ENCODE data around the gene BAK1. TPM values are rescaled to one million over a fixed set of nuclear protein-coding genes. Genes with fewer than 3 reads are reported as not detected.

Gene BAK1
- polyA plus RNA-seq, 3 donors: 27.8 to 41.5 (median 34.0) TPM

GRCh38 chr6:33588894-33589293 lies 8.8 kb upstream of the BAK1 start:
- H3K4me3 ChIP-seq (replicated peaks in 1 of 3; ENCODE audit: low read depth in 2 of 3, low read length in 3 of 3): no peak overlapping the region
- H3K27me3 ChIP-seq (ENCODE audit: control insufficient read depth in 2 of 2, insufficient read depth in 2 of 2, low read length in 2 of 2): peaks cover 3 to 14% of the 10 kb centered on the region in 2 donors
- no peak overlapping the region for H2AFZ ChIP-seq (ENCODE audit: insufficient read depth, low read depth, low read length, poor library complexity, severe bottlenecking)
- peaks cover 0 to 3% (median 0%) of the 10 kb centered on the region in 7 donors for H3K9me3 Mint-ChIP-seq
- H4K20me1 ChIP-seq (ENCODE audit: insufficient read depth, low read length): no peaks in the 10 kb centered on the region
- H3K4me2 ChIP-seq (replicated peaks; ENCODE audit: extremely low read depth, low read length, poor library complexity, severe bottlenecking): no peak overlapping the region
- no peak for TF ChIP-seq CTCF (IDR thresholded peaks at IDR 0.05)
- H3K36me3 Mint-ChIP-seq: no peaks in the 10 kb centered on the region
- no peak overlapping the region for H3K4me3 Mint-ChIP-seq
- WGBS (ENCODE audit: insufficient coverage): 100% methylated on average over 2 of the region's 4 CpGs
- no peaks in the 10 kb centered on the region for H3K36me3 ChIP-seq (replicated peaks in 1 of 2; ENCODE audit: control insufficient read depth in 1 of 2, insufficient read depth in 2 of 2, low read length in 2 of 2)
- H3K9me3 ChIP-seq (replicated peaks in 1 of 2; ENCODE audit: control insufficient read depth in 1 of 2, insufficient read depth in 1 of 2, low read length in 2 of 2): no peaks in the 10 kb centered on the region
- H3K4me1 Mint-ChIP-seq: peaks cover 27% of the 10 kb centered on the region
- DNase-seq: no peak
- H3K27me3 Mint-ChIP-seq (ENCODE audit: low read depth in 3 of 3): peaks cover 18 to 23% (median 22%) of the 10 kb centered on the region in 3 donors
- H3K9ac ChIP-seq (ENCODE audit: insufficient read depth, low read length, poor library complexity, severe bottlenecking): no peak overlapping the region
- H3K27ac ChIP-seq (ENCODE audit: low read depth in 1 of 2, low read length in 2 of 2): no peak overlapping the region
- H3K4me1 ChIP-seq (ENCODE audit: control insufficient read depth in 1 of 2, insufficient read depth in 2 of 2, low read length in 2 of 2): peaks cover 9 to 21% of the 10 kb centered on the region in 2 donors
- intact Hi-C loops (cut with micrococcal nuclease): loop anchor here in 1 of 2 donors (5.0 kb wide), 1 partner anchor 113 kb away; no protein-coding TSS in a partner anchor
- H3K27ac Mint-ChIP-seq: no peak overlapping the region
- H3K79me2 ChIP-seq (ENCODE audit: insufficient read depth, low read length): no peaks in the 10 kb centered on the region

DNA sequence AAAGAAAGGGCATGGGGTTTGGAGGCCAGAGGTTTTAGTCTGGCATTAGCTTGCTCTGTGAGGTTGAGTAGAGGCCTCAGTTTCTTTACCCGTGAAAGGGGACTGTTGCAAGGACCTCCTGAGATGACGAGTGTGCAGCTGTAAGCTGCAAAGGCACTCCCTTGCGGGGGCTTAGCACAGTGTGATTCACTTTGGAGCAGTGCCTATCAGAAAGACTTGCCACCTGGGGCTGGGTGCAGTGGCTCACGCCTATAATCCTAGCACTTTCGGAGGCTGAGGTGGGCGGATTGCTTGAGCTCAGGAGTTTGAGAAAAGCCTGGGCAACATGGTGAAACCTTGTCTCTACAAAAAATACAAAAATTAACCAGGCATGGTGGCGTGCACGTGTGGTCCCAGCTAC lies 7.5 kb upstream of the BAK1 start:
- Mint-ChIP-seq H3K4me1 (peaks cover 17% of the 10 kb centered on the region), H3K9me3 (peaks cover 0 to 3% (median 0%) of the 10 kb centered on the region in 7 donors), H3K36me3 (no peaks in the 10 kb centered on the region), H3K27me3 (ENCODE audit: low read depth in 3 of 3) (peaks cover 9 to 12% (median 11%) of the 10 kb centered on the region in 3 donors), H3K4me3 (no peak overlapping the region), H3K27ac (no peak overlapping the region)
- H3K4me2 ChIP-seq (replicated peaks; ENCODE audit: extremely low read depth, low read length, poor library complexity, severe bottlenecking): no peak overlapping the region
- no peaks in the 10 kb centered on the region for H3K36me3 ChIP-seq (replicated peaks in 1 of 2; ENCODE audit: control insufficient read depth in 1 of 2, insufficient read depth in 2 of 2, low read length in 2 of 2)
- peaks cover 9 to 12% of the 10 kb centered on the region in 2 donors for H3K4me1 ChIP-seq (ENCODE audit: control insufficient read depth in 1 of 2, insufficient read depth in 2 of 2, low read length in 2 of 2)
- no peak overlapping the region for H3K27ac ChIP-seq (ENCODE audit: low read depth in 1 of 2, low read length in 2 of 2)
- 95% methylated on average over 5 of the region's 8 CpGs for WGBS (ENCODE audit: insufficient coverage)
- DNase-seq: no peak
- H3K9me3 ChIP-seq (replicated peaks in 1 of 2; ENCODE audit: control insufficient read depth in 1 of 2, insufficient read depth in 1 of 2, low read length in 2 of 2): no peaks in the 10 kb centered on the region
- H3K27me3 ChIP-seq (ENCODE audit: control insufficient read depth in 2 of 2, insufficient read depth in 2 of 2, low read length in 2 of 2): peaks cover 0 to 4% of the 10 kb centered on the region in 2 donors
- H3K9ac ChIP-seq (ENCODE audit: insufficient read depth, low read length, poor library complexity, severe bottlenecking): no peak overlapping the region
- no peak overlapping the region for H3K4me3 ChIP-seq (replicated peaks in 1 of 3; ENCODE audit: low read depth in 2 of 3, low read length in 3 of 3)
- H2AFZ ChIP-seq (ENCODE audit: insufficient read depth, low read depth, low read length, poor library complexity, severe bottlenecking): no peak overlapping the region
- no peaks in the 10 kb centered on the region for H4K20me1 ChIP-seq (ENCODE audit: insufficient read depth, low read length)
- TF ChIP-seq CTCF (IDR thresholded peaks at IDR 0.05): no peak
- intact Hi-C loops (cut with micrococcal nuclease): loop anchor here in 1 of 2 donors (5.0 kb wide), 1 partner anchor 115 kb away; no protein-coding TSS in a partner anchor
- H3K79me2 ChIP-seq (ENCODE audit: insufficient read depth, low read length): no peaks in the 10 kb centered on the region
